Thyroid gland (tissue), 4 donors: ENCODE measurements around the gene ALCAM. TPM values are rescaled to one million over a fixed set of nuclear protein-coding genes. Genes with fewer than 3 reads are reported as not detected.
"Not testable (repeated sequence)": the region's sequence is repeated elsewhere in the genome, so short reads cannot be mapped to it uniquely, and the experiment has no call there.

Source experiments
- DNase-seq, 2 donors: peaks; one replicate each; pipeline ENCODE4 v3.0.0-alpha.2; 2019
- H3K27ac ChIP-seq, 3 donors: fragments of 200-600 bp; sonication (generic); 1 replicate in 2 of 3; 2 replicates in 1 of 3; pipeline ENCODE4 v1.5.1; 2016 to 2019; ENCODE audit warnings: mild to moderate bottlenecking in 1 of 3, moderate library complexity in 1 of 3
- H3K27me3 ChIP-seq: fragments of 200-600 bp; sonication (generic); one replicate; pipeline ENCODE4 v1.5.1; 2019
- H3K36me3 ChIP-seq, 2 donors: fragments of 200-600 bp; sonication (generic); one replicate each; pipeline ENCODE4 v1.5.1; 2016 to 2019
- H3K4me1 ChIP-seq, 2 donors: fragments of 200-600 bp; sonication (generic); one replicate each; pipeline ENCODE4 v1.5.1; 2017 to 2019
- H3K4me3 ChIP-seq, 3 donors: fragments of 200-600 bp; sonication (generic); replicated peaks in 1 of 3; 1 replicate in 2 of 3; 2 replicates in 1 of 3; pipeline ENCODE4 v1.5.1; 2016; ENCODE audit warnings: mild to moderate bottlenecking in 1 of 3
- H3K9me3 ChIP-seq: fragments of 200-600 bp; sonication (generic); one replicate; pipeline ENCODE4 v1.5.1; 2017
- POLR2A ChIP-seq, 2 donors: fragments of 450-650 bp; IDR thresholded peaks; one replicate each; pipeline ENCODE4 v1.6.1; 2017; ENCODE audit warnings: antibody characterized with exemption in 2 of 2, mild to moderate bottlenecking in 2 of 2, moderate library complexity in 1 of 2
- WGBS, 2 donors: methylation state at CpG; one replicate each; pipeline ENCODE4 v1.1.5; 2017; 5-methylcytosine and 5-hydroxymethylcytosine counted together
- intact Hi-C: fragments of 100-400 bp; cut with DNase I; formaldehyde crosslinking; loops from one replicate; pipeline ENCODE4 v1.15.1; 2023
- total RNA-seq, 4 donors: library from RNA; depleted of rRNA; stranded (reverse); fragments of >200 nt; gene quantifications; one replicate each; pipeline ENCODE4 v1.2.3, GENCODE V29; 2016
- TF ChIP-seq, protein P1 (sequence below), 6 experiments: fragments of 200-600 bp in 3 of 6; fragments of 450-650 bp in 3 of 6; sonication (generic) in 3 of 6; IDR thresholded peaks; one replicate each; pipeline ENCODE4 v1.5.1; 2016 to 2019; ENCODE audit warnings: antibody characterized with exemption in 6 of 6, mild to moderate bottlenecking in 2 of 6, inconsistent platforms in 1 of 6, moderate library complexity in 1 of 6

The ALCAM gene
- total RNA-seq, 4 donors from 2014 or later = 86.5 to 129 (median 108) TPM

- H3K4me1 ChIP-seq = peaks cover 5 to 6% of the 10 kb centered on the region in 2 donors
- intact Hi-C loops = no loop called here
- WGBS, 2 donors = 86 to 87% methylated on average over 5 of the region's 5 CpGs
- H3K27ac ChIP-seq = no peak overlapping the region
- H3K9me3 ChIP-seq = no peaks in the 10 kb centered on the region
- no peak for DNase-seq
- TF ChIP-seq, protein P1, sequence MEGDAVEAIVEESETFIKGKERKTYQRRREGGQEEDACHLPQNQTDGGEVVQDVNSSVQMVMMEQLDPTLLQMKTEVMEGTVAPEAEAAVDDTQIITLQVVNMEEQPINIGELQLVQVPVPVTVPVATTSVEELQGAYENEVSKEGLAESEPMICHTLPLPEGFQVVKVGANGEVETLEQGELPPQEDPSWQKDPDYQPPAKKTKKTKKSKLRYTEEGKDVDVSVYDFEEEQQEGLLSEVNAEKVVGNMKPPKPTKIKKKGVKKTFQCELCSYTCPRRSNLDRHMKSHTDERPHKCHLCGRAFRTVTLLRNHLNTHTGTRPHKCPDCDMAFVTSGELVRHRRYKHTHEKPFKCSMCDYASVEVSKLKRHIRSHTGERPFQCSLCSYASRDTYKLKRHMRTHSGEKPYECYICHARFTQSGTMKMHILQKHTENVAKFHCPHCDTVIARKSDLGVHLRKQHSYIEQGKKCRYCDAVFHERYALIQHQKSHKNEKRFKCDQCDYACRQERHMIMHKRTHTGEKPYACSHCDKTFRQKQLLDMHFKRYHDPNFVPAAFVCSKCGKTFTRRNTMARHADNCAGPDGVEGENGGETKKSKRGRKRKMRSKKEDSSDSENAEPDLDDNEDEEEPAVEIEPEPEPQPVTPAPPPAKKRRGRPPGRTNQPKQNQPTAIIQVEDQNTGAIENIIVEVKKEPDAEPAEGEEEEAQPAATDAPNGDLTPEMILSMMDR (IDR thresholded peaks at IDR 0.05) = no peak
- H3K36me3 ChIP-seq = no peaks in the 10 kb centered on the region
- H3K27me3 ChIP-seq = no peaks in the 10 kb centered on the region
- H3K4me3 ChIP-seq = no peak overlapping the region
These were observed 20.5 kb downstream of the ALCAM start for GRCh38 chr3:105387122-105387751.

DNA sequence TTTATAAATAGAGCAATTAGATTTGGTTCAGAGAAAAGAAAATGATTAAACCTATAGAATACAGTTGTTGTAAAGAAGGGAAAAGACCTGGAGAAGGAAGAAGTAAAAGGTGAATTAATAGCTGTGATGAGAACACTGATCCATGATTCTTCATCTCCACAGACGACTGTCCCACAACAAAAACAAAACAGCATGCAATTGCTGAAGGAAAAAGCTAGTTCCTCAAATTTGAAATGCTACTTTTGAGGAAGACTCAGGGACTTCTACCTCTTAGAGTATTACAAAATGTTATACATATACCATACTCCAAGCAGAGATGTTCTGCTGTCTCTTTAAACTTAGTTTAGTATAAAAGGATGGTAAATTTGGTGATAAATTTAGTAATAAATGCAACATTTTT, 21.5 kb downstream of the ALCAM start:
- H3K4me1 ChIP-seq = peaks cover 5 to 6% of the 10 kb centered on the region in 2 donors
- 40 to 60% methylated on average over 1 of the region's 1 CpG for WGBS, 2 donors
- H3K4me3 ChIP-seq = no peak overlapping the region
- no peaks in the 10 kb centered on the region for H3K27me3 ChIP-seq
- H3K9me3 ChIP-seq = no peaks in the 10 kb centered on the region
- H3K27ac ChIP-seq = no peak overlapping the region
- DNase-seq = no peak
- no peak for TF ChIP-seq POLR2A (IDR thresholded peaks at IDR 0.05)
- TF ChIP-seq, protein P1 (IDR thresholded peaks at IDR 0.05) = no peak
- intact Hi-C loops = no loop called here
- H3K36me3 ChIP-seq = no peaks in the 10 kb centered on the region

DNA sequence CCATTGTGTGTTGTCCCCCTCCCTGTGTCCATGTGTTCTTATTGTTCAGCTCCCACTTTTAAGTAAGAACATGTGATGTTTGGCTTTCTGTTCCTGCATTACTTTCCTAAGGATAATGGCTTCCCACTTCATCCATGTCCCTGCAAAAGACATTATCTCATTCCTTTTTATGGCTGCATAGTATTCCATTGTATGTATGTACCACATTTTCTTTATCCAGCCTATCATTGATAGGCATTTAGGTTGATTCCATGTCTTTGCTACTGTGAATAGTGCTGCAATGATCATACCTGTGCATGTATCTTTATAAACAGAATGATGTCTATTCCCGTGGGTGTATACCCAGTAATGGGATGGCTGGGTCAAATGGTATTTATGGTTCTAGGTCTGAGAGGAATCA, 23.1 kb downstream of the ALCAM start:
- H3K27ac ChIP-seq, H3K4me3 ChIP-seq, intact Hi-C loops, H3K27me3 ChIP-seq, DNase-seq, H3K36me3 ChIP-seq, H3K9me3 ChIP-seq, H3K4me1 ChIP-seq: not testable (repeated sequence)
- WGBS, 2 donors = 100% methylated on average over 1 of the region's 1 CpG

- intact Hi-C loops, H3K36me3 ChIP-seq, H3K27me3 ChIP-seq, DNase-seq, H3K9me3 ChIP-seq, H3K4me3 ChIP-seq, H3K4me1 ChIP-seq, H3K27ac ChIP-seq: not testable (repeated sequence)
These were observed 25.9 kb downstream of the ALCAM start for GRCh38 chr3:105392598-105392997.

DNA sequence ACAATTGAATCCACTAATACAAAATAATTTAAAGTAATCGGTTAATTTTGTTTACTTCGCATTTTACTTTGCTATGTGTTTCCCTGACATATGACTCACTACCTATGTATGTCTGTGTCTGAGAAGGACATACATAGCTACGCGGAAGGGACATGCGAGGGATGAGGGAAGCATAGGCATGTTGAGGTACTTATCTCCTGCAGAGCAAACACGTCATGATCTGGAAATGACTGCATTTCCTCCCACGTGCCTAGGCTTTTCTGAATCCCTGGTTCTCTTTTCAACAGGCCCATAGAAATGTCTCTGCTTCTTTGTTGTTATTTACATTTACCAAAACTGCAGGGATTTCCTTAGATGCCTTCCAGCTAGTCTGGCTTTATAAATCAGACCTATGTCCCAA, 27.5 kb downstream of the ALCAM start:
- TF ChIP-seq, protein P1 (IDR thresholded peaks at IDR 0.05) = no peak
- TF ChIP-seq POLR2A (IDR thresholded peaks at IDR 0.05) = no peak
- no peaks in the 10 kb centered on the region for H3K9me3 ChIP-seq
- DNase-seq = no peak
- intact Hi-C loops = no loop called here
- H3K36me3 ChIP-seq = no peaks in the 10 kb centered on the region
- 90 to 91% methylated on average over 7 of the region's 7 CpGs for WGBS, 2 donors
- no peak overlapping the region for H3K4me3 ChIP-seq
- H3K27me3 ChIP-seq = no peaks in the 10 kb centered on the region
- H3K27ac ChIP-seq = no peak overlapping the region
- H3K4me1 ChIP-seq = peaks cover 0 to 4% of the 10 kb centered on the region in 2 donors

DNA sequence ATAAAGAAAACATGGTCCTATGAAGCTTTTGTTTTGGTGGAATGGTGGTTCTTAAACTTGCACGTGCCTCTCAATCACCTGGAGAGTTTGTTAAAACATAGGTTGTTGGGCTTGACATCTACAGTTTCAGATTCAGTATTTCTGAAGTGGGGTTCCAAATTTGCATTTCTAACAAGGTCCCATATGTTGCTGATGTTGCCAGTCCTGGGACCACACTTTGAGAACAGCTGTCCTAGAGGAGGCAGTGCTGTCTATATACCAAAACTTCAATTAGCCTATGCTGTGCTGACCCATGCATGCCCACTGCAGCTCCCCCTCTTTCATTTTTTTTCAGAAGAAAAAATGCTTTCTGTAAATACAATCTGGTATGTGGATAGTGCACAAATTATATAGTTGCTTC, 31.3 kb downstream of the ALCAM start:
- no peak for DNase-seq

More for the DNA sequence above, 31.3 kb downstream of the ALCAM start:
- WGBS, 2 donors = 78 to 82% methylated on average over 1 of the region's 1 CpG
- Histone ChIP-seq H3K4me1 (peaks cover 4 to 14% of the 10 kb centered on the region in 2 donors), H3K9me3 (no peaks in the 10 kb centered on the region), H3K27ac (no peak overlapping the region), H3K27me3 (no peaks in the 10 kb centered on the region), H3K4me3 (no peak overlapping the region), H3K36me3 (no peaks in the 10 kb centered on the region)
- no peak for TF ChIP-seq POLR2A (IDR thresholded peaks at IDR 0.05)
- TF ChIP-seq, protein P1 (IDR thresholded peaks at IDR 0.05) = no peak
- intact Hi-C loops = no loop called here
